ENCODE data around the gene SMIM32.

DNA sequence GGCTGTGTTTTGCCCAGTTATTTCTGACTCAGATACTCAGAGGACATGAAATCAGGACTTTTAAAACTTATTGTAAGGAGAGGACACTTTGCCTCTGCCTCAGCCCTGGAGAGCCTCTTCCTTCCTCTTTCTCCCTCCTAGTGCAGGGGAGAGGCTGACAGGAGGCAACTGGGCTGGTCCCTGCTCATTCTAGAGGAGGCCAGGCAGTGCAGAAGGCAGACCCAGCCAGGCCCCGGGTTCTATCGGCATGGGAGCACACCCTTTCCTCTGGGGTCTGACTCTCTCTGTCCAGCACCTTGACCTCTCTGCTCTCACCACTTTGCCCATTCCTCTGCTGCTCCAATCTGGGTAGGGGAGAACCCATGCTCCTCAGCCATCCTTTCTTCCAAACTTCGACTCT is 16.0 kb upstream of the SMIM32 start:
- TF ChIP-seq, protein P1, sequence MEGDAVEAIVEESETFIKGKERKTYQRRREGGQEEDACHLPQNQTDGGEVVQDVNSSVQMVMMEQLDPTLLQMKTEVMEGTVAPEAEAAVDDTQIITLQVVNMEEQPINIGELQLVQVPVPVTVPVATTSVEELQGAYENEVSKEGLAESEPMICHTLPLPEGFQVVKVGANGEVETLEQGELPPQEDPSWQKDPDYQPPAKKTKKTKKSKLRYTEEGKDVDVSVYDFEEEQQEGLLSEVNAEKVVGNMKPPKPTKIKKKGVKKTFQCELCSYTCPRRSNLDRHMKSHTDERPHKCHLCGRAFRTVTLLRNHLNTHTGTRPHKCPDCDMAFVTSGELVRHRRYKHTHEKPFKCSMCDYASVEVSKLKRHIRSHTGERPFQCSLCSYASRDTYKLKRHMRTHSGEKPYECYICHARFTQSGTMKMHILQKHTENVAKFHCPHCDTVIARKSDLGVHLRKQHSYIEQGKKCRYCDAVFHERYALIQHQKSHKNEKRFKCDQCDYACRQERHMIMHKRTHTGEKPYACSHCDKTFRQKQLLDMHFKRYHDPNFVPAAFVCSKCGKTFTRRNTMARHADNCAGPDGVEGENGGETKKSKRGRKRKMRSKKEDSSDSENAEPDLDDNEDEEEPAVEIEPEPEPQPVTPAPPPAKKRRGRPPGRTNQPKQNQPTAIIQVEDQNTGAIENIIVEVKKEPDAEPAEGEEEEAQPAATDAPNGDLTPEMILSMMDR (IDR thresholded peaks at IDR 0.05), result no peak
- TF ChIP-seq EZH2 (IDR thresholded peaks at IDR 0.05; ENCODE audit: borderline replicate concordance, insufficient read depth, low read depth, low read length, poor library complexity, severe bottlenecking), result no peak

Data from B cell (primary cell).